ENCODE results near the gene DEXI. TPM values are rescaled to one million over a fixed set of nuclear protein-coding genes. Genes with fewer than 3 reads are reported as not detected.

The DEXI gene
- total and polyA plus RNA-seq, 2 of the 4 experiments (the other 2 are of a cell fraction) = 43.7 to 63.6 TPM

GRCh38 chr16:10978124-10978523 is 35.9 kb upstream of the DEXI start:
- Histone ChIP-seq H2BK120ac (ENCODE audit: low read depth, low read length) (peak overlapping the region; percentile 14; the same call in 1 of the 2 replicates), H3K9me1 (ENCODE audit: insufficient read depth, low read length) (peaks cover 7% of the 10 kb centered on the region), H2AK9ac (replicated peaks; ENCODE audit: low read depth, low read length, poor library complexity) (no peak overlapping the region), H3K9ac (ENCODE audit: low read depth, low read length) (no peak overlapping the region), H4K8ac (ENCODE audit: low read depth in 2 of 2, low read length in 2 of 2) (no peak overlapping the region), H3K27me3 (ENCODE audit: control insufficient read depth, insufficient read depth, low read length) (no peaks in the 10 kb centered on the region), H4K91ac (ENCODE audit: insufficient read depth, low read depth, low read length) (no peak overlapping the region), H2BK20ac (ENCODE audit: low read depth, low read length) (no peak overlapping the region), H3K9me3 (ENCODE audit: control insufficient read depth, insufficient read depth, low read length) (no peaks in the 10 kb centered on the region), H3K79me1 (ENCODE audit: low read depth in 1 of 2, low read length in 2 of 2) (peaks cover 0 to 5% of the 10 kb centered on the region in 2 experiments; a peak in 2 of 4 replicates), H3K23ac (ENCODE audit: low read depth, low read length) (no peak overlapping the region), H2BK15ac (ENCODE audit: low read depth, low read length) (no peak overlapping the region), H2AFZ (replicated peaks; ENCODE audit: low read length, poor library complexity) (no peak overlapping the region), H2BK5ac (ENCODE audit: low read depth, low read length, poor library complexity, severe bottlenecking) (no peak overlapping the region), H3K4ac (ENCODE audit: low read depth, low read length) (0 out of 2 replicates have a peak overlapping the region, but pooled peaks have one; percentile 5), H3K4me2 (ENCODE audit: low read depth, low read length) (no peak overlapping the region), H3K14ac (replicated peaks; ENCODE audit: low read depth, low read length) (no peak overlapping the region), H4K5ac (ENCODE audit: low read depth, low read length) (peak overlapping the region; percentile 20; the same call in 1 of the 2 replicates), H3K27ac (ENCODE audit: insufficient read depth, low read length) (no peak overlapping the region), H3K36me3 (ENCODE audit: control insufficient read depth, insufficient read depth, low read length) (peaks cover 16% of the 10 kb centered on the region), H3K4me1 (ENCODE audit: control insufficient read depth, insufficient read depth, low read length) (peaks cover 8% of the 10 kb centered on the region; the same call in 1 of the 2 replicates), H4K20me1 (ENCODE audit: insufficient read depth, low read length) (no peaks in the 10 kb centered on the region), H2AK5ac (ENCODE audit: low read depth, low read length) (peak overlapping the region; percentile 33; the same call in 1 of the 2 replicates), H3K4me3 (ENCODE audit: insufficient read depth, low read depth, low read length) (no peak overlapping the region), H3K56ac (ENCODE audit: extremely low read depth, insufficient read depth, low read length) (no peak overlapping the region), H3K18ac (ENCODE audit: low read depth, low read length) (no peak overlapping the region; the same call in 1 of the 2 replicates)
- CTCF ChIA-PET = no interaction called here
- dilution Hi-C loops (cut with HindIII; ENCODE audit: low sequenced_read_pairs, unreplicated experiment) = no loop called here
- in situ Hi-C loops (cut with MboI; ENCODE audit: low sequenced_read_pairs) = no loop called here
- WGBS, 2 experiments (ENCODE audit: extremely low coverage in 2 of 2, insufficient read length in 1 of 2) = 100% methylated on average over 3 of the region's 6 CpGs; no CpG with 5 or more reads in 1 of the 2 experiments
- no TSS peak for BruUV-seq (replicated peaks)
- TF ChIP-seq MAFK (IDR thresholded peaks at IDR 0.05; ENCODE audit: low read depth, low read length) (no peak), BHLHE40 (IDR thresholded peaks at IDR 0.05; ENCODE audit: low read depth, low read length) (no peak), CEBPB (IDR thresholded peaks at IDR 0.05; ENCODE audit: low read depth, low read length) (no peak), RCOR1 (IDR thresholded peaks at IDR 0.05; ENCODE audit: insufficient replicate concordance, low read length) (no peak), ELK1 (IDR thresholded peaks at IDR 0.05; ENCODE audit: borderline replicate concordance, low read depth, low read length) (no peak), FOS (IDR thresholded peaks at IDR 0.05; ENCODE audit: low read depth, low read length) (no peak), POLR2A (IDR thresholded peaks at IDR 0.05; ENCODE audit: low read depth, low read length) (no peak), CTCF (conservative IDR thresholded peaks at IDR 0.05; ENCODE audit: low read depth, low read length) (no peak), SMC3 (IDR thresholded peaks at IDR 0.05; ENCODE audit: low read depth, low read length) (no peak), RAD21 (IDR thresholded peaks at IDR 0.05; ENCODE audit: low read length) (no peak), CHD1 (IDR thresholded peaks at IDR 0.05; ENCODE audit: low read depth, low read length) (no peak), MAZ (IDR thresholded peaks at IDR 0.05; ENCODE audit: borderline replicate concordance, low read depth, low read length) (no peak), MXI1 (IDR thresholded peaks at IDR 0.05; ENCODE audit: borderline replicate concordance, low read depth, low read length) (no peak), RFX5 (IDR thresholded peaks at IDR 0.05; ENCODE audit: low read depth, low read length) (no peak), NFE2L2 (IDR thresholded peaks at IDR 0.05; ENCODE audit: low read depth, low read length) (no peak), USF2 (IDR thresholded peaks at IDR 0.05; ENCODE audit: low read depth, low read length) (no peak)
- DNase-seq (no peak), ATAC-seq (ENCODE audit: low read depth) (no peak)
- POLR2A ChIA-PET (ENCODE audit: unreplicated experiment) = no interaction called here
- intact Hi-C loops (cut with micrococcal nuclease) = no loop called here
